Glomerular visceral epithelial cell (primary cell): ENCODE data around the gene MEAK7.

ENCODE experiments used
- DNase-seq: peaks from one replicate; pipeline ENCODE4 v3.0.0-alpha.2; 2016; ENCODE audit errors: extremely low spot score

Gene MEAK7

GRCh38 chr16:84465154-84465553 lies 39.3 kb downstream of the MEAK7 start:
- no peak for DNase-seq

GRCh38 chr16:84464116-84464515 lies 40.3 kb downstream of the MEAK7 start:
- no peak for DNase-seq

GRCh38 chr16:84463221-84463620 lies 41.2 kb downstream of the MEAK7 start:
- DNase-seq = no peak

GRCh38 chr16:84462296-84463210 lies 41.9 kb downstream of the MEAK7 start:
- no peak for DNase-seq

- no peak for DNase-seq
Observed at GRCh38 chr16:84461413-84462295, 42.8 kb downstream of the MEAK7 start.

- DNase-seq = no peak
Observed at GRCh38 chr16:84461029-84461412, 43.4 kb downstream of the MEAK7 start.

- DNase-seq = no peak
Observed at GRCh38 chr16:84460406-84461028, 43.9 kb downstream of the MEAK7 start.

- no peak for DNase-seq
Observed at GRCh38 chr16:84459941-84460405, 44.5 kb downstream of the MEAK7 start.

GRCh38 chr16:84459533-84459894 lies 44.9 kb downstream of the MEAK7 start:
- DNase-seq = no peak

- DNase-seq = no peak
Observed at GRCh38 chr16:84458606-84459532, 45.6 kb downstream of the MEAK7 start.

GRCh38 chr16:84455031-84455430 lies 49.4 kb downstream of the MEAK7 start:
- no peak for DNase-seq
